A549 (cell line): ENCODE measurements around the gene TRIP13.

Source experiments
- CTCF ChIP-seq: fragments of >200 bp; sonication (Bioruptor Twin); formaldehyde crosslinking; IDR thresholded peaks from 3 replicates; pipeline ENCODE4 v1.5.1; 2016
- HMGXB4 ChIP-seq: fragments of 250-450 bp; sonication (Bioruptor Pico); IDR thresholded peaks from 2 replicates; pipeline ENCODE4 v1.5.0; 2021; ENCODE audit warnings: mild to moderate bottlenecking, moderate library complexity, borderline replicate concordance
- RCOR1 ChIP-seq: fragments of 150-350 bp; IDR thresholded peaks from 2 replicates; pipeline ENCODE4 v1.6.1; 2014; ENCODE audit warnings: antibody characterized with exemption, low read length, low read depth

- TF ChIP-seq CTCF, result no peak
- no peak for TF ChIP-seq HMGXB4 (CRISPR knock-in tag)
- no peak for TF ChIP-seq RCOR1
Measured at GRCh38 chr5:961711-962240, 69.1 kb downstream of the TRIP13 start.
